HG03342 (cell line): ENCODE results near the gene LRCH3.

ENCODE experiments used
- ATAC-seq: cut with Tn5 transposase; IDR thresholded peaks from one replicate; pipeline ENCODE4 v1.9.1; 2021; ENCODE audit warnings: mild to moderate bottlenecking, moderate library complexity; ENCODE audit not compliant: unreplicated experiment

Gene LRCH3

GRCh38 chr3:197833930-197834715, 43.1 kb downstream of the LRCH3 start:
- no peak for ATAC-seq

GRCh38 chr3:197835509-197835908, 44.5 kb downstream of the LRCH3 start:
- ATAC-seq = no peak

- no peak for ATAC-seq
These were observed 45.2 kb downstream of the LRCH3 start for GRCh38 chr3:197836244-197836643.

DNA sequence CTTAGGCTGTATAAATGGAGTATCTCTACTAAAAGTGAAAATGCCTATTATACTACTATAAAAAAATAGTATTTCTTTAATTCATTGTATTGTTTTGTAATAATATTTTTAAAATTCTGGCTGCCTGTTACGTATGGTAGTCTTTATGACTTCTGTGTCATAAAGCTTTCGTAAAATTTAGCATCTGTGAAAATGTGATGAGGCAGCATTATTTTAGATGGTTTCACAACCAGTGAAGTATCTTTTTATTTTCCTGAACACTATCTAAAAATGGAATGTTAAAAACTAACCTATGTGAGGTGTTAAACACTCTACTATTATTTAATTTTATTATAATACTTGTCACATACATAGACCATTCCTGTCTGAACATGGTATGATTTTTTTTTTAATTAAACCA, 46.2 kb downstream of the LRCH3 start:
- ATAC-seq = no peak

GRCh38 chr3:197841789-197842188, 50.7 kb downstream of the LRCH3 start:
- ATAC-seq = no peak

- ATAC-seq = no peak
These were observed 55.4 kb downstream of the LRCH3 start for GRCh38 chr3:197846491-197846890.

DNA sequence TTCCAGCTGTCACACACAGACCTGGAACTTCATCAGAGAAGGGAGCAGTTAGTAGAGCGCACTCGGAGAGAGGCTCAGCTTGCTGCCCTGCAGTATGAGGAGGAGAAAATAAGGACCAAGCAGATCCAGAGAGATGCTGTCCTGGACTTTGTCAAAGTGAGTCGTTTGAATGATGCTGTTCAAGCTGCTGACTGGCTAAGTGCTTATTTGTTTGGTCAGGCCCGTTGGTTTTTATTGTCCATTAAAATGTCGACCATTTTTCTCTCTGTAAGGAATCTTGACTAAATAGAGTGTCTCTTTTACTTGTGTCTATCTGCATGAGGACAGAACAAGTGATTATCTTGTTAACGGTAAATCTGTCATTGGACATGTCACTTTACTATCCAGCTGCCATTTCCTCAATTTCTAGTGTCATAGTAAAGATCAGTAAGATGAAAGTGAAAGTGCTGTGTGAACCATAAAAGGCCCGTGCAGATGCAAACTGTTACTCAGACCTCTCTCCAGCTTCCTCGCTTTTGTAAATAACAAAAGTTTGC, 56.9 kb downstream of the LRCH3 start:
- peak; percentile 83 for ATAC-seq

- ATAC-seq = no peak
These were observed 63.7 kb downstream of the LRCH3 start for GRCh38 chr3:197854596-197855343.

GRCh38 chr3:197855571-197855970, 64.5 kb downstream of the LRCH3 start:
- ATAC-seq = no peak

GRCh38 chr3:197856199-197856816, 65.3 kb downstream of the LRCH3 start:
- ATAC-seq = no peak

GRCh38 chr3:197858133-197858532, 67.1 kb downstream of the LRCH3 start:
- ATAC-seq = no peak

DNA sequence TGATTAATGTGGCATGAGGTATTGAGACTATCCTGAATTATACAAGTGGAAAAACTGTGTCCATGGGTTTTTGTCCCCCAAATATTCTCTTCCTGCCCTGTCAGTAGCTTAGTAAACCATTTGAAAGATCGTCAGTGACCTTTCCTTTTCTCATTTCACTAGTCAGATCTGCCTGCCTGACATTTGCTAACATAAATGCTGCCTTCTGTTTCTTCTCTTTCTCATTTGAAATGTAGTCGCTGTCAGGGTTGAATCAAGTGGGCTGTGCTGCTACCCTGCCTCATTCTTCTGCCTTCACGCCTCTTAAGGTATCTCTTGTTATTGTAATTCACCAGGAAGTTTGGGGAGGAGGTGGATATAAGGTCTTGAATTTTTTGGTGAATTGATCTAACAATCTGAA, 67.5 kb downstream of the LRCH3 start:
- ATAC-seq = no peak

DNA sequence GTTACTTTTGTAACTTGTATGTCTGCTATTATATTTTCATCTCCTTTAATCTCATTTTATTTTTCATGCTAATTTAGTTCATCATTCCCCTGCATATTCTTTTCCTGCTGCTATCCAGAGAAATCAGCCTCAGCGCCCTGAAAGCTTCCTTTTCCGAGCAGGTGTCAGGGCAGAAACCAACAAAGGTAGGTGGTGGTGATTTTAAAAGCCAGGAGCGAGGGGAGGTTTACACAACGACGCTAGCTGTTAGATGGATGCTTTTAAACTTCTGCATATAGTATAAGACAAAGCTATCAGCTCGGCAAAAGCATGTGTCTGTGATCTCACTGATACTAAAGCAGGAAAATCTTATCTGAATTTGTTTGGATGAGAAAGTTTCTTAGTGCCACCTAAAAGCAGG, 75.0 kb downstream of the LRCH3 start:
- no peak for ATAC-seq

- no peak for ATAC-seq
These were observed 82.3 kb downstream of the LRCH3 start for GRCh38 chr3:197873329-197873728.

DNA sequence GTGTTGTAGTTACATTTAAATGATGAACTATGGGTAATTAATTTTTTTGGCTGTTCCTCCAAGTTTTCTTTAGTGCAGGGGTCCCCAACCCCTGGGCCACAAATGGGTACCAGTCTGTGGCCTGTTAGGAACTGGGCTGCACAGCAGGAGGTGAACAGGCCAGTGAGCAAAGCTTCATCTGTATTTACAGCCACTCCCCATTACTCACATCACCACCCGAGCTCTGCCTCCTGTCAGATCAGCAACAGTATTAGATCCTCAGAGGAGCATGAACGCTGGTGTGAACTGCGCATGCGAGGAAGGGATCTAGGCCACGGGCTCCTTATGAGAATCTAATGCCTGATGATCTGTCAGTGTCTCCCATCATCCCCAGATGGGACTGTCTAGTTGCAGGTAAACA, 83.0 kb downstream of the LRCH3 start:
- no peak for ATAC-seq

DNA sequence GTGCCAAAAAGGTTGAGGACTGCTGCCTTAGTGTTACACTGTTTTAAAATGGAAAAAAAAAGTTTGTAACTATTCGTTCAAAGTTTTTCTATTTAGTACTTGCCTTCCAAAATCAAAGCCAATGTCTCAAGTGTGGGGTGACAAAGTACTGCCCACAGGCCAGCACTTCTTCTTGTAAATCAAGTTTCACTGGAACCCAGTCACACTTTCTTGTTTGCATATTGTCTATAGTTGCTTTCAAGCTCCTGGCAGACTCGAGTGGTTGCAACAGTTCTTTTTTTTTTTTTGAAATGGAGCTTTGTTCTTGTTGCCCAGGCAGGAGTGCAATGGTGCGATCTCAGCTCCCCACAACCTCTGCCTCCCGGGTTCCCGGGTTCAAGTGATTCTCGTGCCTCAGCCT, 83.6 kb downstream of the LRCH3 start:
- ATAC-seq = no peak

DNA sequence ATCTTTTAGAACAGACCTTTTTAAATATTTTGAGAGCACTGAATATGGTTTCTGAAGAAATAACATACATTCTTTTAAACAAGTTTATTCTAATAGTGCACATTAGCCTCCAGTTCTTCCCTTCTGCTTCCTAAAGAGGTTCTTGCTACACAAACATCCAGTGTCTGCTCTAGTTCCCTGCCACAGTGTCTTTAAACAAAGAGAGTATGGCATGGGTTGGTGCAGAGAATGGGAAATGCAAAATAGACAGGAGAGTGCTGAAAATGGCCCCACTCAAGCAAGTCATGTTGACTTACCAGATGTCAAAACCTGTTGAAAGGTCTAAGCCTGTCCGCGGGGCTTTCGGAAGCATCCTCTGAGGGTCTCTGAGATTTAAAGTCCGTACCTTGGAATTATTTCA, 86.8 kb downstream of the LRCH3 start:
- no peak for ATAC-seq

- no peak for ATAC-seq
These were observed 87.4 kb downstream of the LRCH3 start for GRCh38 chr3:197878427-197878826.

DNA sequence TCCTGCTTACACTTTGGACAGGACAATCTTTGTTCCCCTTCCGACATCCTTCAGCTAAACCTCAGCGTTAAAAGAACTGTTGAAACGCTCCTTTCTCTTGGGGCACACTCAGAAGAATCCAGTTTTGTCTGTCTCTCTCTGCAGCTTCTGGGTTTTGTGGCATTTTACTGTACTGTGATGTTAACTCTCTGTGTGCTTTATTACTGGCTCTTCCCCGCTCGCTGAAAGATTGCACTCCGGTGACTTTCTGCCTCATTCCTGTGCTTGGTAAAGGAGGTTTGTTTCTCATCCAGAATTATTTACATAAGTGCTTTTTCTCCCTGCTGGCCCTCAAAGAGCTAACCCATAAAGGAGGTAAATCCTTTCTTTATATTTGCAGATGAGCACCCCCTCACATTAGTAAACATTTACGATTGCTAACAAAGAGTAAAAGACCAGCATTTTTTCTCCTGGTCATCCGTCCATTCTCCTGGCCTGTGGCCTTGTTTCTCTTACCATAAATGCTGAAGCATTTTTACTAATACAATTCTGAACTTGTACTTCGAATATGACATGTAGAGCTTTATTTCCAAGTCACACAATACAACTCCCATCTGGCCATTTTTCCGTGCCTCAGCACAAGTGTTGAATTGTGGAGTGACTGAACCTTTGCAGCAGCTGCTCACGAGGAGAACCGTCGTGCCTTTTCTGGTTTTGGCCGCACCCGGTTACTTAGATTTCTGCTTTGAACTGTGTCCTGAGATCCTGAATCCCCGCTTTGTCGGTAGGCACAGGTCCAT, 89.6 kb downstream of the LRCH3 start:
- ATAC-seq = no peak

DNA sequence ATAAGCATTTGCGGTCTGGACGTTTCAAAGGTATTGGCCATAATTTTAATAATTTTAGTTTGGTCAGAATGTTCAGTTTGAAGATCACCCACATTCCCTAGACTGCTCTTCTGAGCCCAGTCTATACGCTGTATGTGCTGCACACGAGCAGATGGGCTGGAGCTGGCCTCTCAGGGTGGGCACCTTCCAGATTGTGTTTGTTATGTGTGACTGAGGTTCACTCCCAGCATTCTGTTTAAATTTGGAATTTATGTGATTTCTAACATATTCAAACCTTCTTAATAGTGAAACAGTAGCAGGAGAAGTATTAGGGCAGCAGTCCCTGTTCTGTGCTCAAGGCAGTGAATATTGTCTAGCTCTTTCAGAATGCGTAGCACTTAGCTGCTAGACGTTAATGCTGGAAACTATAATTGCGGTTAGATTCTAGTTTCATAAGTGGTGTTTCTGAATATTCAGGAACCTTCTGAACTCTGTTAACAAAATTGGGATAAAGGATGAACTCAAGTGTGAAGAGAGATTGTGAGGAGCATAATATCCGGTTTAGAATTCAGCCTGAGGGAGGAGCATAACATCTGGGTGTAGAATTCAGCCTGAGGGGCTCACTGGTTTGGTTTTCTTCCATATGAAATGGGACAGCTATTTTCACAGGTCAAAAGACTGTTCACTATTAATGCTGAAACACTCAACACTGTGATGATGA, 90.4 kb downstream of the LRCH3 start:
- no peak for ATAC-seq
